Stimulated activated effector memory CD8-positive, alpha-beta T cell treated with anti-CD3 and anti-CD28 coated beads, Interleukin-12 subunit alpha, Interleukin-12 subunit beta, amount 100 ng/mL, for 72 hours (primary cell): Measurements from ENCODE around the gene TMEM231.

Experiments
- ATAC-seq: fragments of 150-1000 bp; cut with Tn5 transposase; 2 replicates; pipeline ENCODE4 v1.10.0; 2021
- DNase-seq, 2 donors: peaks; one replicate each; pipeline ENCODE4 v3.0.0; 2021 to 2022; ENCODE audit warnings: low spot score in 2 of 2
- H3K27ac Mint-ChIP-seq: one replicate; pipeline ENCODE4 v1.8.0; 2022; ENCODE audit warnings: mild to moderate bottlenecking, mixed read lengths
- H3K36me3 Mint-ChIP-seq: one replicate; pipeline ENCODE4 v1.8.0; 2022; ENCODE audit warnings: mild to moderate bottlenecking, mixed read lengths
- H3K4me1 Mint-ChIP-seq: one replicate; pipeline ENCODE4 v1.8.0; 2022; ENCODE audit warnings: mixed read lengths
- H3K4me3 Mint-ChIP-seq: one replicate; pipeline ENCODE4 v1.8.0; 2022; ENCODE audit warnings: mild to moderate bottlenecking, mixed read lengths
- H3K9me3 Mint-ChIP-seq: one replicate; pipeline ENCODE4 v1.8.0; 2022; ENCODE audit warnings: mixed read lengths

The TMEM231 gene

DNA sequence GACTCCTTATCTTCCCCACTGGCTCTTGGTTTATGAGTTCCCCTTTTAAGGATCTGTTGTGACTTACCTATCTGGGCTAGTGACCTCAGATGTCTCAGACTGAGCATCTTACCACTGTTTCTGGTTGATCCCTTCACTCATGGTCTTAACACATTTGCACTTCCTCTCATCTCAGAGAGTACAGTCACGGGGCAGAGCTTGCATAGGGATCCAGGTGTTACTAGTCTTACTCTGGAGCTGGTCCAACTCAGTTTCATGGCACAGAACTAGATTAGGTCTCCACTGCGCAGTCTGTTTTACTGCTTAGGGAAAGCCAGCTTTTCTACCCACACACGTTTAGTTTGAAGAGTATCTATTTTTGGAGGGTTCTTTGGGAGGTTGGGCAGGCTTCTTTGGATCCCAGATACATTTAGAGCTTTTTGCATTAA, 20.3 kb upstream of the TMEM231 start:
- H3K4me1 Mint-ChIP-seq = peaks cover 23% of the 10 kb centered on the region
- peaks cover 87% of the 10 kb centered on the region for H3K36me3 Mint-ChIP-seq
- ATAC-seq (peak; percentile 55), DNase-seq (no peak)
- peak overlapping the region; percentile 80 for H3K27ac Mint-ChIP-seq
- no peaks in the 10 kb centered on the region for H3K9me3 Mint-ChIP-seq
- H3K4me3 Mint-ChIP-seq = no peak overlapping the region

DNA sequence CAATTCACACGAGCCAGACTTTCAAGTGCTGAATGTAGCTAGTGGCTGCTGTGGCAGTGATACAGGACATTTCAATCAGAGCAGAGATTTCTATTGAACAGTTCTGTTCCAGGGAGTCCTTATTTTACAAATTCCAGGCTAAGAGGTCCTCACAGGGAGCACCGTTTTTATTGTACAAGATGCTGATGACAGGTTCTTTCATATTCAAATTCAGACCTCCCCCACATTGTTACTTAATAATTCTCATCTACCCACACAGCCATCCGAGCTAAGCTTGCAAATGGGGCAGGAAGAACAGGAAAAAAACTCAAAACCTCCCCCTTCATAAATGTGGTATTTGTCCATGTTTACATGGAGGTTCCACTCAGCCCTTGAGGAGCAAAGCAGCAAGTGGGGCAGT, 19.9 kb upstream of the TMEM231 start:
- peak overlapping the region; percentile 80 for H3K27ac Mint-ChIP-seq
- DNase-seq = no peak

DNA sequence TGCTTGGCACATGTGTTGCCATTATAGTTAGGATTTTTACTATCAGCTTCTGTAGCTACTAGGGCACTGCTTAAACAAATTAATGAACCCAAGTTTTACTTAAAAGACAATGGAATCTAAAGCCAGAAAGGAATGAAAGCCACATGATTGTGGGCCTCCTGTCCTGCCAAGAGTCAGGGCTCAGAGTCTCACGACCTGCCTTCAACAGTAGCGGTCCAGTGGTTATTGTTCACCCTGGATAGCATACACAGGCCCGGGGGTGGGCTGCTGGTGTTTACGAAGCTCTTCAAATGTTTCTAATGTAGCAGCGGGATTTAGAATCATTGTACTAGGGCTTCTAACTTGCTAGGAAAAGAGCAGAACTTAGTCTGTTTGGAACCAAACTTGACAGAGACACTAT, 17.9 kb upstream of the TMEM231 start:
- Mint-ChIP-seq H3K4me3 (no peak overlapping the region), H3K27ac (peak overlapping the region; percentile 83), H3K9me3 (no peaks in the 10 kb centered on the region), H3K4me1 (peaks cover 31% of the 10 kb centered on the region), H3K36me3 (peaks cover 90% of the 10 kb centered on the region)
- ATAC-seq = no peak
- DNase-seq = no peak

More for the DNA sequence above, 19.9 kb upstream of the TMEM231 start:
- Mint-ChIP-seq H3K4me1 (peaks cover 23% of the 10 kb centered on the region), H3K36me3 (peaks cover 87% of the 10 kb centered on the region), H3K4me3 (no peak overlapping the region), H3K9me3 (no peaks in the 10 kb centered on the region)
- no peak for ATAC-seq

DNA sequence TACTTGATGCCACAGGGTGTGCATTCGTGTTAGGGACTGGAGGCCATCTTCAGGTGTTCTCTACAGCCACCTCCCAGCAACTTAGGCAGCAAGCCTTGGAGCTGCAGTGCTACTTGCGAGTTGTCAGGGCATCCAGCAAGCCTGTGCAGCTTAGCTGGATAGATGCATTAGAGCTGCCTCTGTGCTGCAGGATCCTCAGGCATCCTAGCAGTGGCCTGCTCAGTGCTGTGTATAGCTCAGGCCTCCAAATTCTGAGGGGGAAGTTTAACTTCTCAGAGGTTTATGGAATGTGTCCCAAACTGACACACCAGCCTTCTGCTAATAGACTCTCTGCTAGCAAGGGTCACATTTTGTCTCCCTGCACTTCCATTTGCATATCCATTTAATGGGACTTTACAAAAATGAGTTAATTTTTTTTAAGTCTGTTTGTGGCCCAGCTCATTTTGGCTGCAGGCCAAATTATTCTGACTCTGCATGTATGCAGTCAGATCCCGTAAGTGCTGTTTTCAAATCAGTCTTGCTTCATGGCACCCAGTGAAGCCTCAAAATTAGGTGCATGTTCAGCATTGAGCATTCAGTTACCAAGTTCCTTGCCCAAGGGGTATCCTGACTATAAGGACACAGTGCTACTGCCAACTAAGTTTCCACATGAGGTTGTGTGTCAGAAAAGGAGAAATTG, 17.0 kb upstream of the TMEM231 start:
- no peak for ATAC-seq
- DNase-seq = no peak
- no peak overlapping the region for H3K4me3 Mint-ChIP-seq
- H3K27ac Mint-ChIP-seq = no peak overlapping the region
- no peaks in the 10 kb centered on the region for H3K9me3 Mint-ChIP-seq
- H3K36me3 Mint-ChIP-seq = peaks cover 89% of the 10 kb centered on the region
- H3K4me1 Mint-ChIP-seq = peaks cover 29% of the 10 kb centered on the region

DNA sequence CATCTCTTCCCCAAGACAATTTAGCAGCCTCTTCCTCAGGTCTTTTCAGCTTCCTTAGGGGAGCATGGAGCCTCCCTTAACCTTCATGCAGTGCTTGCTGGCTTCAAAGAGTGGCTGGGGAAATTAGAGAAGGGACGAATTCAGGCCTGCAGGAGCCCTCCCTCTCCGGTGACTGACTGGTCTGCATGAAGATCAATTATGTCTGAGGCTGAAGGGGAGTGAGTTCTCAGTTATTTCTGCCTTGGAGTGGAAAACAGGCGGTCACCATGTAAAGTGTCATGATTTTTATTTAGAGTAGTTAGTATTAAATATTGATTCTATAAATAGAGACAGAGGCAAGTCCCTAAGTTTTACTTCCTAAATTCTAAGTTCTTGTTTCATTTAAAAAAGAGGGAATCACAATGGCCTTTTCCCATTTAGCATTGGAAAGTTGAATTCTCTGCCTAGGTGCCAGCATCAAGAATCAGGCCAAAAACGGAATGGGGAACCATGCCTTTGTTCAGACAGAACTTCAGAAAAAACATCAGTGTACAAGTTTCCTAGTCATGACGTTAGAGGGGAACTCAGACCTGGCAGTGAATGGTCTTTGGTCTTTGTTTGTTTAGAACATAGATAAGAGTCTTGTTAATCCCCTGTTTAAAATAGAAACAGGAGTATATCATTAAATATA, 14.5 kb upstream of the TMEM231 start:
- peaks cover 78% of the 10 kb centered on the region for H3K36me3 Mint-ChIP-seq
- H3K27ac Mint-ChIP-seq = peak overlapping the region; percentile 71
- H3K4me1 Mint-ChIP-seq = peaks cover 42% of the 10 kb centered on the region
- no peak for DNase-seq
- no peaks in the 10 kb centered on the region for H3K9me3 Mint-ChIP-seq
- no peak for ATAC-seq
- H3K4me3 Mint-ChIP-seq = no peak overlapping the region

DNA sequence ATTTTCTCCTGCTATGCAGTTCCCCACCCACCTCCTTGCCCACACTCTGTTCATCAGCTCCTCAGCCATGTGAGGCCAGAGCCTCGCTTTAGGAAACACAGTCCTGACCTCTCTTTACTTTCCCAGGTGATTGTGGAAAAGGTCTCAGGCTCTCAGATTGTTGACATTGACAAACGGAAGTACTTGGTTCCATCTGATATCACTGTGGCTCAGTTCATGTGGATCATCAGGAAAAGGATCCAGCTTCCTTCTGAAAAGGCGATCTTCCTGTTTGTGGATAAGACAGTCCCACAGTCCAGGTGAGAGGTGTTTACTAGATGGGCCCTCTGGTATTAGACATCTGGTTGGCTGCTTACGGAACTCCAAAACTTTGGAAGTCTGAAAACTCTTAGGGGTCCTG, 11.9 kb upstream of the TMEM231 start:
- Mint-ChIP-seq H3K4me3 (peak overlapping the region; percentile 84), H3K27ac (peak overlapping the region; percentile 77), H3K36me3 (peaks cover 59% of the 10 kb centered on the region), H3K9me3 (no peaks in the 10 kb centered on the region), H3K4me1 (peaks cover 42% of the 10 kb centered on the region)
- ATAC-seq (no peak), DNase-seq (no peak)

DNA sequence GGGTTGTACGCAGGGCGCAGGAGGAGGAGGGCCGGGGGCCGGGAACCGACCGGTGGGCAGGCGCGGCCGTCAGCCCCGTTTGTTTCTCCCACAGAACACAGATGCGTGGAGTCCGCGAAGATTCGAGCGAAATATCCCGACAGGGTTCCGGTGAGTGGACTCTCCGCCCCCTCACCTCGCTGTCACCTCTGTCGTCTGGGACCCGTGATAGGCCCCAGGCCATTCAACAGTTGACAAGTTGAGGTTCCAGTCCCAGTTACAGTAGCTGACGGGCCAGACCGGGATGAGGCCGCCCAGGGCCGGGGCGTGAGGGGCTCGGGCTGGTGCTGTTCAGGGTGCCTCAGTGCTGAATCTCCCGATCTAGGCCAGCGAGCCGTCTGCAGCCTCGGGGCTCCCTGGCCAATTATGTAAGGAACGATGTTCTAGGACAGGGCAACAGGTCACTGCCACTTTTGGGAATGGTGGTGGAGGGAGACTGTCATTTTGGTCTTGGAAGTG, 10.8 kb upstream of the TMEM231 start:
- Mint-ChIP-seq H3K9me3 (no peaks in the 10 kb centered on the region), H3K27ac (peak overlapping the region; percentile 77), H3K36me3 (peaks cover 48% of the 10 kb centered on the region), H3K4me1 (peaks cover 37% of the 10 kb centered on the region), H3K4me3 (peak overlapping the region; percentile 84)
- ATAC-seq (peak; percentile 11), DNase-seq (peak in 1 of 2 donors; percentile 6)

DNA sequence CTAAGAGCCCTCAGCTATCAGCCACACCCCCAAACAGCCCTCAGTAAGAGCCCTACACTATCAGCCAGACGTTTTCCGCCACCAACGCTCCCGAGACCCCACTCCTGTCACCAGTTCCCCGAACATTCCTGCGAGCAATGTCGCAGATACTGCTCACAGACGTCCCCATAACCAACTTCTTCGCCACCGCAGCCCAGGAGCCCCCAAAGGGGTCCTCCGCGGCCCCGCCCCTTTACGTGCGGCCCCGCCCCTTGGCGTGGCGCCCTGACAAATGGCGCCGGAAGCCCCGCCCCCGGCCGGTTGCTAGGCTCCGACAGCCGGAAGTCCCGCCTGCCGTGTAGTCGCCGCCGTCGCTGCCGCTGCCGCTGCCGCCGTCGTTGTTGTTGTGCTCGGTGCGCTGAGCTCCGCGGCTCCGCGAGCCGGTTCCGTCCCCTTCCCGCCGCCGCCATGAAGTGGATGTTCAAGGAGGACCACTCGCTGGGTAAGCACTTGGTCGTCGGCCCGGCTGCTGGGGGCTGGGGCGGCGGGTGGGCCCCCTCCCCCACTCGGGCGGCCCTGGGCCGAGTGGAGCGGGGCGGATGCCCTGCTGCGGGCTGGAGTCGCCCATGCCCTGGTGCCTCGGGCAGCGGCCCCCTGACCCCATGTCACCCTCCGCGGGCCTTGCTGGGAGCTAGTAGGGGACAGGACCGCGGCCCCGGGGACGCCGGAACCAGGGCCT, 10.1 kb upstream of the TMEM231 start, which contains the start of gene GABARAPL2:
Gene GABARAPL2 (plus strand): TSS at position 340 of the 718 bp plus-strand sequence. CDS start 108 bp downstream, at position 448.
- H3K27ac Mint-ChIP-seq = peak within 1 kb of the TSS; percentile 77
- ATAC-seq (peak; percentile 85), DNase-seq (peak; percentile 94 to 96)
- peaks cover 37% of the 10 kb centered on the region for H3K4me1 Mint-ChIP-seq
- peaks cover 42% of the 10 kb centered on the region for H3K36me3 Mint-ChIP-seq
- H3K4me3 Mint-ChIP-seq = peak within 1 kb of the TSS; percentile 84
- H3K9me3 Mint-ChIP-seq = no peaks in the 10 kb centered on the region

DNA sequence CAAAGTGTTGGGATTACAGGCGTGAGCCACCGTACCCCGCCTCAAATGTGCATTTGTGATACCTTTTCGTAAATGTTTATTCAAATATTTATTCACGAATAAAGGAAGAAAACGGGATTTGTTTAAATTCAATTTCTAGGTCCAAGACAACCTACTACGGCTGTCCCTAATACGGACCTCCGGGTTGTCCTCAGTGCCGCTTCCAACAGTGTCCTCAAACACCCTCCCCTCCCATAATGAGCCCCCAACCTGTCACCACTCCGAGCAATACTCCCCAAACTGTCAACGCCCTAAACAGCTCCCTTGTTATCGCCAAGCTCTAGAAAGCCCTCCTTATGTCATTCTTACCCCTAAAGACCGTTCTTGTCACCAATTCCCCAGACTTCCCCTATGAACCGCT, 9.6 kb upstream of the TMEM231 start:
- ATAC-seq = no peak
- no peak for DNase-seq
- Mint-ChIP-seq H3K4me1 (peaks cover 37% of the 10 kb centered on the region), H3K4me3 (peak overlapping the region; percentile 84), H3K36me3 (peaks cover 37% of the 10 kb centered on the region), H3K27ac (peak overlapping the region; percentile 77), H3K9me3 (no peaks in the 10 kb centered on the region)

DNA sequence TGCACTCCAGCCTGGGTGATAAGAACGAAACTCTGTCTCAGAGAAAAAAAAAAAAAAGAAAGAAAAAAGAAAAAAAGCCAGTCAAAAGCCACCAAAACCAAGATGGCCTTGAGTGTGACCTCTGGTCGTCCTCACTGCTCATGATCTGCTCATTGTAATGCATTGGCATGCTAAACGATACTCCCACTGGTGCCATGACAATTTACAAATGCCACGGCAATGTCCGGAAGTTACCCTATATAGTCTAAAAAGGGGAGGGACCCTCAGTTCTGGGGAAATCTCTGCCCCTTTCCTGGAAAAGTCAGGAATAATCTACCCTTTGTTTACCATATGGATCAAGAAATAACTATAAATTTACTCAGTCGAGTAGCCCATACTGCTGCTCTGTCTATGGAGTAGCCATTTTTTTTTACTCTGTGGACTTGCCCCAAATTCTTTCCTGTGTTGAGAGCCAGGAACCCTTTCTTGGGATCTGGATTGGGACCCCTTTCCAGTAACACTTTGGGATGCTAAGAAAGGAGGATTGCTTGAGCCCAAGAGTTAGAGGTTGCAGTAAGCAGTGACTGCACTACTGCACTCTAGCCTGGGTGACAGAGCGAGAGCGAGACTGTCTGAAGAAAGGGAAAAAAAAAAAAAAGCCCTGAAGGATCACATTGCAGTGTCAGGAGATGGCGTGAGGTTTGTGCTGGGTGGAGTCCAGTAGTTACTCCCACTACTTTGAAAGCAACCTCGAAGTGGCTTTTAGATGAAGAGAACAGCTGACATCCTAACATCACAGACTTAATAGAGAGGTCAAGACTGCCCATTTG, 3.7 kb upstream of the TMEM231 start:
- H3K27ac Mint-ChIP-seq = no peak overlapping the region

DNA sequence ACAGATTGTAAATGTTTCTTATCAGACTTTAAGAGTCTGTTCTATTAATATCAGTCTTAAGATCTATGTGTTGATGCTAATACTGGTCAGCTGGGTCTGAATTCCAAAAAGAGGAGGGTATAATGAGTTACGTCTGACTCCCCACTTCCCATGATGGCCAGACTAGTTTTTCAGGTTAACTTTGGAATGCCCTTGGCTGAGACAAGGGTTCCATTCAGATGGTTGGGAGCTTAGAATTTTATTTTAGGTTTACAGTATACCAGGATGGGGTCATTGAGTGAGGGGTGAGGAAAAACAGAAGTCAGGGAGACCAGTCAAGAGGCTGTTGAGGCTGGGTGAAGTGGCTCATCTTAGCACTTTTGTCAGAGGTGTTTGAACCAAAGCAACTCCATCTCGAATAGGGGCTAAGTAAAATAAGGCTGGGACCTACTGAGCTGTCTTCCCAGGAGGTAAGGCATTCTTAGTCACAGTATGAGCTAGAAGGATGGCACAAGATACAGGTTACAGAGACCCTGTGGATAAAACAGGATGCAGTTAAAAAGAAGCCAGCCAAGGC, 2.9 kb upstream of the TMEM231 start:
- Mint-ChIP-seq H3K4me1 (peaks cover 12% of the 10 kb centered on the region), H3K9me3 (no peaks in the 10 kb centered on the region), H3K4me3 (no peak overlapping the region), H3K27ac (no peak overlapping the region), H3K36me3 (no peaks in the 10 kb centered on the region)
- ATAC-seq (no peak), DNase-seq (no peak)

More for the DNA sequence above, 3.7 kb upstream of the TMEM231 start:
- Mint-ChIP-seq H3K4me3 (no peak overlapping the region), H3K4me1 (peaks cover 12% of the 10 kb centered on the region), H3K9me3 (no peaks in the 10 kb centered on the region), H3K36me3 (no peaks in the 10 kb centered on the region)
- DNase-seq (no peak), ATAC-seq (no peak)

DNA sequence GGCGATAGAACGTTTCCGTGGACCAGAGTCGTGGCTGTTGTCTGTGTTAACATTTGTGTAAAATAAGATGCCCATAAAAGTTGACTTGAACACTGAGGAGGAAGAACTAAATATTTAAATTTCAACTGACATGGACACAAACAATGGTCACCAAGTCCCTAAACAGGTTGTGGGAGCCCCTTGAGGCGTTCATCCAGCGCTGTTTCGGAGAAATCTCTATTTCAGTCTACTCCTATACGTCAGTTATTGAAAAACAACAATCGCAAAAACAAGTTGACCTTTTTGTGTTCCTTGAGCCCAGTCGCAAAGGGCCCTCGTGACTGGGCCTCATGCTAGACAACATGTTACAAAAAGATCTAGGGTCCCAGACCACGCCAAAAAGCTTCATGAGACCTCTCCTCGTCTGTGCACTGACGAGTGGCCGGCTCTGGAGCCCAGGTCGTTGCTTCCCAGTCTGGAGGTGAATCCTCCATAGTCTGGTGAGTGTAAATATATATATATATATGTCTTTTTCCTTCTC, 439 bp upstream of the TMEM231 start:
- H3K4me3 Mint-ChIP-seq = peak overlapping the region; percentile 90
- H3K9me3 Mint-ChIP-seq = no peaks in the 10 kb centered on the region
- H3K27ac Mint-ChIP-seq = peak overlapping the region; percentile 80
- ATAC-seq (no peak), DNase-seq (no peak)
- peaks cover 12% of the 10 kb centered on the region for H3K4me1 Mint-ChIP-seq
- H3K36me3 Mint-ChIP-seq = no peaks in the 10 kb centered on the region

DNA sequence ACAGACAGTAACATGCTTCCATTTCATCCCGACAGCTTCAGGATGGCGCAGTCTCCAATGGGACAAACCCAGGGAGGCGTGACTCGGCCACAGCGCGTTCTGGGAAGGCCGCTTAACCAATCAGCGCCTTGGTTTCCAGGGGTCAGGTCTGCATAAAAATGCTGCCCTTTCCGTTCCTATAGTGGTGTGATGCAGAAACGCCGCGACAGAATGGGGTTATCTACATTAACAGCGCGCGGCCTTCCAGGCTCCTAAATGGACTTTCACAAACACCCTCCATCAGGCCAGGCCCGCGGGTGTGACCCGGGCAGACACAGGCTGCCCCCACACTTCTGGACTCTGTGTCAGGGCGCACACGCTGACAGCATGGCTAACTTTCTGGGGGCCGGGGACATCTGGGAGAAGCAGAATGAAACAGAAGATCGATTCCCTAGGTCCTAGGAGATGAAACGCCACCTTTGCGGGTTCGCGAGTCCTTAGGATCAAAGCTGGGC, 792 bp downstream of the TMEM231 start:
- ATAC-seq (no peak), DNase-seq (peak in 1 of 2 donors; percentile 53)
- H3K9me3 Mint-ChIP-seq = no peaks in the 10 kb centered on the region
- H3K4me3 Mint-ChIP-seq = peak overlapping the region; percentile 90
- peaks cover 12% of the 10 kb centered on the region for H3K4me1 Mint-ChIP-seq
- H3K27ac Mint-ChIP-seq = peak overlapping the region; percentile 80
- H3K36me3 Mint-ChIP-seq = no peaks in the 10 kb centered on the region

DNA sequence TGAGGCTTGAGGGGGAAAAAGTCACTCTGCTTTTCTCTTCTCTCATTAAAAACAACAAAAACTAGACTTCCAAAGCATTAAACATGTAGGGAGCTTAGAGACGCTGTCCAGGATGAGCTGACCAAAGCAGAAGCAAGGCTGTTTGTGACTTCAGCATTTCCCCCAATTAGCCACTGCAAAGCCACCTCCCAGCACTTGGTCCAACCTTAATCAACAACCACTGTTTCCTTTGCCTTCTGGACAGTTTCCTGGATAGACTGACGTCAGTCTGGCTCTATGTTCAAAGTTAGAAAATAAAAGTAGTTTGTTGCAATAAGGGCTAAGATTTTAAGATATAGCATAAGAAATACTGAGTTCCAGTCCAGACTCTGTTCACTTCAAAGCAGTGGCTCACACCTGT, 3.1 kb downstream of the TMEM231 start:
- Mint-ChIP-seq H3K9me3 (no peaks in the 10 kb centered on the region), H3K4me1 (peaks cover 12% of the 10 kb centered on the region), H3K36me3 (no peaks in the 10 kb centered on the region), H3K27ac (no peak overlapping the region), H3K4me3 (no peak overlapping the region)
- DNase-seq = no peak
- no peak for ATAC-seq
